Neural cell (in vitro differentiated cells): ENCODE measurements around the gene CUEDC1. TPM values are rescaled to one million over a fixed set of nuclear protein-coding genes. Genes with fewer than 3 reads are reported as not detected.

Experiments
- H2AFZ ChIP-seq: fragments of 200-600, 300-800 bp; sonication (generic), shearing (Covaris generic); 2 replicates; pipeline ENCODE4 v1.6.0; 2014; ENCODE audit warnings: low read depth, mild to moderate bottlenecking, antibody characterized with exemption, low read length, moderate library complexity
- H3F3A ChIP-seq: fragments of 200-600 bp; shearing (Covaris generic); 2 replicates; pipeline ENCODE4 v1.6.1; 2016; ENCODE audit warnings: mild to moderate bottlenecking, moderate library complexity, mixed read lengths, antibody characterized with exemption, low read length; ENCODE audit not compliant: insufficient read depth, poor library complexity, severe bottlenecking
- H3K27ac ChIP-seq: fragments of 200-600, 300-800 bp; sonication (generic), shearing (Covaris generic); 2 replicates; pipeline ENCODE4 v1.5.1; 2014; ENCODE audit warnings: mild to moderate bottlenecking, low read length, moderate library complexity
- H3K27me3 ChIP-seq: fragments of 300-800, 200-600 bp; sonication (generic), shearing (Covaris generic); 2 replicates; pipeline ENCODE4 v1.6.0; 2014; ENCODE audit warnings: mild to moderate bottlenecking, low read depth, low read length, moderate library complexity; ENCODE audit not compliant: insufficient read depth
- H3K36me3 ChIP-seq: fragments of 300-800, 200-600 bp; sonication (generic), shearing (Covaris generic); 2 replicates; pipeline ENCODE4 v1.5.1; 2014; ENCODE audit warnings: mild to moderate bottlenecking, antibody characterized with exemption, low read length, moderate library complexity; ENCODE audit not compliant: insufficient read depth
- H3K4me2 ChIP-seq: fragments of 300-800, 200-600 bp; sonication (generic), shearing (Covaris generic); 2 replicates; pipeline ENCODE4 v1.6.0; 2014; ENCODE audit warnings: mild to moderate bottlenecking, low read length
- H3K4me3 ChIP-seq: fragments of 300-800, 200-600 bp; sonication (generic), shearing (Covaris generic); 2 replicates; pipeline ENCODE4 v1.5.1; 2014; ENCODE audit warnings: mild to moderate bottlenecking, low read length, moderate library complexity
- H3K79me2 ChIP-seq: fragments of 200-600 bp; shearing (Covaris generic); replicated peaks from 2 replicates; pipeline ENCODE4 v1.6.0; 2014; ENCODE audit warnings: mild to moderate bottlenecking, low read length, moderate library complexity; ENCODE audit not compliant: insufficient read depth
- H3K9ac ChIP-seq: fragments of 300-800, 200-600 bp; sonication (generic), shearing (Covaris generic); 2 replicates; pipeline ENCODE4 v1.6.1; 2016; ENCODE audit warnings: mild to moderate bottlenecking, low read length, mixed read lengths
- H3K9me2 ChIP-seq: fragments of 200-600 bp; shearing (Covaris generic); 2 replicates; pipeline ENCODE4 v1.6.1; 2016; ENCODE audit warnings: mild to moderate bottlenecking, low read length, mixed read lengths; ENCODE audit not compliant: insufficient read depth
- H3K9me3 ChIP-seq: fragments of 200-600, 300-800 bp; sonication (generic), shearing (Covaris generic); 2 replicates; pipeline ENCODE4 v1.6.1; 2016; ENCODE audit warnings: mild to moderate bottlenecking, mixed run types, low read length, moderate library complexity, mixed read lengths
- H4K20me1 ChIP-seq: fragments of 200-600 bp; shearing (Covaris generic); 2 replicates; pipeline ENCODE4 v1.6.1; 2016; ENCODE audit warnings: mild to moderate bottlenecking, mixed run types; ENCODE audit not compliant: insufficient read depth
- EP300 ChIP-seq: fragments of 450-650 bp; conservative IDR thresholded peaks from 2 replicates; pipeline ENCODE4 v1.6.1; 2014; ENCODE audit warnings: antibody characterized with exemption, mild to moderate bottlenecking, moderate library complexity; ENCODE audit not compliant: poor library complexity, severe bottlenecking
- EZH2 ChIP-seq: fragments of 200-600, 300-800 bp; shearing (Covaris generic), sonication (generic); IDR thresholded peaks from 2 replicates; pipeline ENCODE4 v1.6.1; 2014; ENCODE audit warnings: antibody characterized with exemption, low read length, borderline replicate concordance, mild to moderate bottlenecking; ENCODE audit not compliant: insufficient read depth, poor library complexity, severe bottlenecking
- MXI1 ChIP-seq: fragments of 450-650 bp; conservative IDR thresholded peaks from 2 replicates; pipeline ENCODE4 v1.6.1; 2014; ENCODE audit warnings: antibody characterized with exemption, mild to moderate bottlenecking; ENCODE audit not compliant: poor library complexity, severe bottlenecking
- POLR2AphosphoS5 ChIP-seq: IDR thresholded peaks from 2 replicates; pipeline ENCODE4 v1.6.1; 2012
- RAD21 ChIP-seq: fragments of 450-650 bp; conservative IDR thresholded peaks from 2 replicates; pipeline ENCODE4 v1.6.1; 2014; ENCODE audit warnings: antibody characterized with exemption, mild to moderate bottlenecking, moderate library complexity
- SMC3 ChIP-seq: fragments of 450-650 bp; conservative IDR thresholded peaks from 2 replicates; pipeline ENCODE4 v1.6.1; 2014; ENCODE audit warnings: antibody characterized with exemption, mild to moderate bottlenecking, moderate library complexity; ENCODE audit not compliant: poor library complexity
- TAF1 ChIP-seq: IDR thresholded peaks from 2 replicates; pipeline ENCODE4 v1.6.1; 2012; ENCODE audit warnings: low read depth
- polyA plus RNA-seq: library from polyadenylated mRNA; depleted of rRNA; stranded (reverse); fragments of >200 nt; gene quantifications from 2 replicates; pipeline ENCODE4 v1.2.3, GENCODE V29; 2014
- TF ChIP-seq, protein P1 (sequence below): IDR thresholded peaks from 2 replicates; pipeline ENCODE4 v1.6.1; 2012; ENCODE audit warnings: borderline replicate concordance
- TF ChIP-seq, protein P2 (sequence below): fragments of 450-650 bp; IDR thresholded peaks from 2 replicates; pipeline ENCODE4 v1.5.1; 2014; ENCODE audit warnings: antibody characterized with exemption, mild to moderate bottlenecking, moderate library complexity; ENCODE audit not compliant: poor library complexity, severe bottlenecking

CUEDC1 gene
- polyA plus RNA-seq, 1 donor from 2014 or later = 27.0 TPM

DNA sequence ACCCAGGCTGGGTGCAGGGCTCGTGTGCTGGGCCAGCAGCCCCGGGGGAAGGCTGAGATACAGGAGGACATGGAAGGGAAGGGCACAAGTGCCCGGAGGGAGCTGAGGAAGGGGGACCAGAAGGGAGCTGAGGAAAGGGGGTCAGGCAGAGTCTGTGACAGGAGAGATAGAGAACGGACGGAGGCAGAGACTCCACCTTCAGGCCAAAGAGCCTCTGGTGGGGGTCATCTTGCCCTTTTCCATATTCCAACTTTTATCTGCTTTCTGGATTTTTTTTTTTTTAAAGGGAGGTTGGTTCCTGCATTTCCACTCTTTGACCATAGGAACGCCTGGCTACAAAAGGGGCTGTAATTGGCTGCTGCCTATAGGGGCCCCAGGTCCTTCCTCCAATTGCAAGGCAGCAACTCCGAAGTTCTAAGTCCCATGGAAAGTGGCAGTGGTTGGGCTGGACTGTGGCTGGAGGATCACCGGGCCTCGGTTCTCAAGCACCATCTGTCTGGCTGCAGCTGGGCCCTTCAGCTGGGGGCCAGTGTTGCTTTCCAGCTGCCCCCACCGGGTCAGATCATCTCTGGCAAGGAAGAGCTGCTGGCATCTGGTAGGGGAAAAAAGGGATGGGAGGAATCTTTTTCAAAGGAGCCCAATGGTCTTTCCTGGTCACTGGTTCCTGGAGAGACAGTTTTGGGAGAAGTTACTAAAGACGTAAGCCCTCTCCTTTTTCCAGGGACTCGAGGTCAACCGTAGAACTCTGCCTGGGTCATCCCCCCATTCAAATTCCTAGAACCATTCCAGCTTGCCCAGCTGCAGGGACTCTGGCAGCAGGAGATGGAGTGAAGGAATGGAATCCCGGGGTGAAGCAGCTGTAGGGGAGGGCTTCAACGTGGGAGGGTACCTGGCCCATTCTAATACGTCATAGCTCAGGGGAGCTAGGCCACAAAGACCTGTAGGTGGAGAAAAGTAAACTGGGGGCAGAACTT, 92.2 kb downstream of the CUEDC1 start:
- H4K20me1 ChIP-seq = no peaks in the 10 kb centered on the region
- H2AFZ ChIP-seq = no peak overlapping the region
- TF ChIP-seq, protein P1, sequence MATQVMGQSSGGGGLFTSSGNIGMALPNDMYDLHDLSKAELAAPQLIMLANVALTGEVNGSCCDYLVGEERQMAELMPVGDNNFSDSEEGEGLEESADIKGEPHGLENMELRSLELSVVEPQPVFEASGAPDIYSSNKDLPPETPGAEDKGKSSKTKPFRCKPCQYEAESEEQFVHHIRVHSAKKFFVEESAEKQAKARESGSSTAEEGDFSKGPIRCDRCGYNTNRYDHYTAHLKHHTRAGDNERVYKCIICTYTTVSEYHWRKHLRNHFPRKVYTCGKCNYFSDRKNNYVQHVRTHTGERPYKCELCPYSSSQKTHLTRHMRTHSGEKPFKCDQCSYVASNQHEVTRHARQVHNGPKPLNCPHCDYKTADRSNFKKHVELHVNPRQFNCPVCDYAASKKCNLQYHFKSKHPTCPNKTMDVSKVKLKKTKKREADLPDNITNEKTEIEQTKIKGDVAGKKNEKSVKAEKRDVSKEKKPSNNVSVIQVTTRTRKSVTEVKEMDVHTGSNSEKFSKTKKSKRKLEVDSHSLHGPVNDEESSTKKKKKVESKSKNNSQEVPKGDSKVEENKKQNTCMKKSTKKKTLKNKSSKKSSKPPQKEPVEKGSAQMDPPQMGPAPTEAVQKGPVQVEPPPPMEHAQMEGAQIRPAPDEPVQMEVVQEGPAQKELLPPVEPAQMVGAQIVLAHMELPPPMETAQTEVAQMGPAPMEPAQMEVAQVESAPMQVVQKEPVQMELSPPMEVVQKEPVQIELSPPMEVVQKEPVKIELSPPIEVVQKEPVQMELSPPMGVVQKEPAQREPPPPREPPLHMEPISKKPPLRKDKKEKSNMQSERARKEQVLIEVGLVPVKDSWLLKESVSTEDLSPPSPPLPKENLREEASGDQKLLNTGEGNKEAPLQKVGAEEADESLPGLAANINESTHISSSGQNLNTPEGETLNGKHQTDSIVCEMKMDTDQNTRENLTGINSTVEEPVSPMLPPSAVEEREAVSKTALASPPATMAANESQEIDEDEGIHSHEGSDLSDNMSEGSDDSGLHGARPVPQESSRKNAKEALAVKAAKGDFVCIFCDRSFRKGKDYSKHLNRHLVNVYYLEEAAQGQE = no peak
- no peak for TF ChIP-seq POLR2AphosphoS5
- TF ChIP-seq, protein P2, sequence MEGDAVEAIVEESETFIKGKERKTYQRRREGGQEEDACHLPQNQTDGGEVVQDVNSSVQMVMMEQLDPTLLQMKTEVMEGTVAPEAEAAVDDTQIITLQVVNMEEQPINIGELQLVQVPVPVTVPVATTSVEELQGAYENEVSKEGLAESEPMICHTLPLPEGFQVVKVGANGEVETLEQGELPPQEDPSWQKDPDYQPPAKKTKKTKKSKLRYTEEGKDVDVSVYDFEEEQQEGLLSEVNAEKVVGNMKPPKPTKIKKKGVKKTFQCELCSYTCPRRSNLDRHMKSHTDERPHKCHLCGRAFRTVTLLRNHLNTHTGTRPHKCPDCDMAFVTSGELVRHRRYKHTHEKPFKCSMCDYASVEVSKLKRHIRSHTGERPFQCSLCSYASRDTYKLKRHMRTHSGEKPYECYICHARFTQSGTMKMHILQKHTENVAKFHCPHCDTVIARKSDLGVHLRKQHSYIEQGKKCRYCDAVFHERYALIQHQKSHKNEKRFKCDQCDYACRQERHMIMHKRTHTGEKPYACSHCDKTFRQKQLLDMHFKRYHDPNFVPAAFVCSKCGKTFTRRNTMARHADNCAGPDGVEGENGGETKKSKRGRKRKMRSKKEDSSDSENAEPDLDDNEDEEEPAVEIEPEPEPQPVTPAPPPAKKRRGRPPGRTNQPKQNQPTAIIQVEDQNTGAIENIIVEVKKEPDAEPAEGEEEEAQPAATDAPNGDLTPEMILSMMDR = no peak
- no peak for TF ChIP-seq SMC3
- TF ChIP-seq MXI1 = no peak
- TF ChIP-seq EP300 = no peak
- TF ChIP-seq EZH2 = no peak
- TF ChIP-seq TAF1 = no peak
- no peak for TF ChIP-seq RAD21
- no peaks in the 10 kb centered on the region for H3K79me2 ChIP-seq
- H3K9me2 ChIP-seq = no peaks in the 10 kb centered on the region
- H3K4me2 ChIP-seq = no peak overlapping the region
- H3F3A ChIP-seq = no peaks in the 10 kb centered on the region
- H3K9ac ChIP-seq = no peak overlapping the region
- H3K36me3 ChIP-seq = no peaks in the 10 kb centered on the region
- no peaks in the 10 kb centered on the region for H3K9me3 ChIP-seq
- peaks cover 22% of the 10 kb centered on the region for H3K27me3 ChIP-seq
- H3K27ac ChIP-seq = no peak overlapping the region
- H3K4me3 ChIP-seq = no peak overlapping the region

DNA sequence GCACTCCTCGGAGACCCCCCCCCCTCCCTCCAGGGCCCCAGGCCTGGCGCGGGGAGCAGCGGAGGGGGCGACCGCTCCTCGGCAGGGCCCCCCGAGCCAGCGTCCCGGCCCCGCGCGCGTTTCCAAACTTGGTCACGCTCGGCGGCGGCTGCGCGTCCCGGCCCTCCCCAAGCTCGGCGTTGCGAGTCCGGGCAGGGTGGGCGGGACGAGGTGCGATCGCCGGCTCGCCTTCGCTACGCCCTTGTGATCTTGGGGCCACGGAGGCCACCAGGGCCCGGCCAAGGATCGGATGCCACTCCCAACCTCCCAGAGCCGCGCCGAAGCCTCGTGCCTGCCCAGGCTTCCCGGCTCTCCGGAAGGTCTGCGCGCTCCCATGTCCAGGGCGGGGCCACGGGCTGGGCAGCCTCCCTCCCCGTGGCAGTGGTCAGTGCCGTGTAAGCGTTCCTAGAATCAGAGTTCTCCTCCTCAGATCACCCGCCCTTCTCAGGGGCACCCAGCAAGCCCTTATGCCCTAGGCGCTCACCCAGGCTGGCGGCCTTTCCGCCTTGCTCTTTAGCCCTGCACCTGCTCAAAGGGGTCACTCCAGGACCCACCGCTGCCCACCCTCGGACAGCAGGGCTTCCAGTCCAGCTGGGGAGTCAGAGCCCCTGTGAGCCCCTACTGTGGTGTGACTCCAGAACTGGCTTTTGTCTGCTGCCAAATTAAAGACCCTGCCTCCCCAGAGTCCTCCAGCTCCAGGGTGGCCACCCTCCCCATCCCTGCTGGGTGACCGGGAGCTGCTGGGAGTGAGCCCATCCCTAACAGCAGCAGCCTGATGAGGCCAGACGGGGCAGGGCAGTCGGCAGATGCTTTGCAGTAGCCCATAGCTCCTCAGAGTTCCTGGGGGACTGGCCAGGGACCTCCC, 93.2 kb downstream of the CUEDC1 start:
- H2AFZ ChIP-seq = no peak overlapping the region
- H3K9me3 ChIP-seq = no peaks in the 10 kb centered on the region
- peak overlapping the region; percentile 52 for H3K4me3 ChIP-seq
- H3K36me3 ChIP-seq = no peaks in the 10 kb centered on the region
- no peaks in the 10 kb centered on the region for H4K20me1 ChIP-seq
- no peaks in the 10 kb centered on the region for H3F3A ChIP-seq
- no peak overlapping the region for H3K27ac ChIP-seq
- H3K4me2 ChIP-seq = no peak overlapping the region
- no peak for TF ChIP-seq RAD21
- TF ChIP-seq, protein P2 = no peak
- TF ChIP-seq, protein P1 = no peak
- TF ChIP-seq EZH2 = no peak
- no peak for TF ChIP-seq TAF1
- TF ChIP-seq POLR2AphosphoS5 = no peak
- no peak for TF ChIP-seq EP300
- TF ChIP-seq MXI1 = no peak
- no peak for TF ChIP-seq SMC3
- H3K9me2 ChIP-seq = no peaks in the 10 kb centered on the region
- peak overlapping the region; percentile 18 for H3K9ac ChIP-seq
- peaks cover 22% of the 10 kb centered on the region for H3K27me3 ChIP-seq
- H3K79me2 ChIP-seq = no peaks in the 10 kb centered on the region
